Dermis microvascular lymphatic vessel endothelial cell (primary cell): ENCODE measurements around the gene AFAP1L1. TPM values are rescaled to one million over a fixed set of nuclear protein-coding genes. Genes with fewer than 3 reads are reported as not detected.

ENCODE experiments used
- DNase-seq, 2 donors: peaks; one replicate each; pipeline versions ENCODE4 v3.0.0 to v3.0.0-alpha.2; 2010; ENCODE audit warnings: low read depth in 2 of 2
- total RNA-seq: library from RNA; depleted of rRNA; stranded (reverse); fragments of >200 nt; gene quantifications from 2 replicates; pipeline ENCODE4 v1.2.1, GENCODE V29; 2014

The AFAP1L1 gene
- total RNA-seq, 1 donor from 2014 or later: 144 TPM

- DNase-seq: peak; percentile 73 to 90
Measured at GRCh38 chr5:149310947-149311658, 39.4 kb downstream of the AFAP1L1 start.

- no peak for DNase-seq
Measured at GRCh38 chr5:149313151-149313841, 41.6 kb downstream of the AFAP1L1 start.

- no peak for DNase-seq
Measured at GRCh38 chr5:149314571-149315111, 43.0 kb downstream of the AFAP1L1 start.

- DNase-seq: no peak
Measured at GRCh38 chr5:149315753-149316152, 44.1 kb downstream of the AFAP1L1 start.

GRCh38 chr5:149317281-149318048 is 45.8 kb downstream of the AFAP1L1 start:
- DNase-seq: peak in 1 of 2 donors; percentile 56

- DNase-seq: no peak
Measured at GRCh38 chr5:149319174-149319573, 47.5 kb downstream of the AFAP1L1 start.

GRCh38 chr5:149320791-149321330 is 49.2 kb downstream of the AFAP1L1 start:
- peak; percentile 87 to 94 for DNase-seq

GRCh38 chr5:149322518-149322917 is 50.9 kb downstream of the AFAP1L1 start:
- DNase-seq: no peak

GRCh38 chr5:149323210-149323609 is 51.6 kb downstream of the AFAP1L1 start:
- DNase-seq: peak in 1 of 2 donors; percentile 41

GRCh38 chr5:149323621-149324205 is 52.1 kb downstream of the AFAP1L1 start:
- DNase-seq: peak in 1 of 2 donors; percentile 41

- DNase-seq: no peak
Measured at GRCh38 chr5:149324641-149325040, 53.0 kb downstream of the AFAP1L1 start.

GRCh38 chr5:149325166-149325735 is 53.6 kb downstream of the AFAP1L1 start:
- no peak for DNase-seq

- peak in 1 of 2 donors; percentile 43 for DNase-seq
Measured at GRCh38 chr5:149325894-149326293, 54.2 kb downstream of the AFAP1L1 start.

- DNase-seq: peak in 1 of 2 donors; percentile 37
Measured at GRCh38 chr5:149326611-149327010, 55.0 kb downstream of the AFAP1L1 start.

GRCh38 chr5:149328177-149328576 is 56.5 kb downstream of the AFAP1L1 start:
- DNase-seq: no peak

GRCh38 chr5:149333711-149334443 is 62.2 kb downstream of the AFAP1L1 start:
- peak; percentile 83 to 96 for DNase-seq

- DNase-seq: no peak
Measured at GRCh38 chr5:149337736-149338135, 66.1 kb downstream of the AFAP1L1 start.

GRCh38 chr5:149338364-149338763 is 66.7 kb downstream of the AFAP1L1 start:
- DNase-seq: no peak

- DNase-seq: no peak
Measured at GRCh38 chr5:149340920-149341319, 69.3 kb downstream of the AFAP1L1 start.

- DNase-seq: no peak
Measured at GRCh38 chr5:149341876-149342275, 70.2 kb downstream of the AFAP1L1 start.
